SJSA1 (cell line): ENCODE measurements around the gene DAB2IP. TPM values are rescaled to one million over a fixed set of nuclear protein-coding genes. Genes with fewer than 3 reads are reported as not detected.

ENCODE experiments used
- DNase-seq, 2 experiments: peaks; one replicate each; pipeline ENCODE4 v3.0.0-alpha.2; 2015 to 2020; ENCODE audit warnings: low spot score in 2 of 2, low read depth in 1 of 2
- H3K27ac ChIP-seq: fragments of 250-450 bp; sonication (Bioruptor Pico); 2 replicates; pipeline ENCODE4 v1.5.1; 2020; ENCODE audit warnings: mild to moderate bottlenecking, moderate library complexity
- H3K27me3 ChIP-seq: fragments of 250-450 bp; sonication (Bioruptor Pico); replicated peaks from 2 replicates; pipeline ENCODE4 v1.5.1; 2020; ENCODE audit warnings: mild to moderate bottlenecking, moderate library complexity
- H3K36me3 ChIP-seq: fragments of 250-450 bp; sonication (Bioruptor Pico); 2 replicates; pipeline ENCODE4 v1.5.1; 2020; ENCODE audit warnings: mild to moderate bottlenecking
- H3K4me1 ChIP-seq: fragments of 250-450 bp; sonication (Bioruptor Pico); replicated peaks from 2 replicates; pipeline ENCODE4 v1.6.1; 2021; ENCODE audit warnings: mild to moderate bottlenecking
- H3K4me3 ChIP-seq: fragments of 250-450 bp; sonication (Bioruptor Pico); 2 replicates; pipeline ENCODE4 v1.5.1; 2020; ENCODE audit warnings: mild to moderate bottlenecking
- H3K9me3 ChIP-seq: fragments of 250-450 bp; sonication (Bioruptor Pico); replicated peaks from 2 replicates; pipeline ENCODE4 v1.5.1; 2020; ENCODE audit warnings: mild to moderate bottlenecking
- total RNA-seq: library from RNA; depleted of rRNA; stranded (reverse); fragments of >200 nt; shearing (Covaris generic); gene quantifications from 2 replicates; pipeline ENCODE4 v1.2.3, GENCODE V29; 2014

Gene DAB2IP
- total RNA-seq, 1 experiment from 2014 or later, result 2.8 TPM

- no peaks in the 10 kb centered on the region; the same call in 1 of the 2 replicates for H3K36me3 ChIP-seq
- H3K9me3 ChIP-seq, result no peaks in the 10 kb centered on the region
- no peak overlapping the region for H3K27ac ChIP-seq
- H3K4me3 ChIP-seq, result no peak overlapping the region
- no peak for DNase-seq
- H3K27me3 ChIP-seq, result no peaks in the 10 kb centered on the region
- H3K4me1 ChIP-seq, result no peaks in the 10 kb centered on the region
Observed at GRCh38 chr9:121756474-121757280, 105.2 kb downstream of the DAB2IP start.

- Histone ChIP-seq H3K27ac (no peak overlapping the region), H3K4me3 (no peak overlapping the region)
Observed at GRCh38 chr9:121757281-121757585, 105.8 kb downstream of the DAB2IP start.

GRCh38 chr9:121758693-121759092 lies 107.3 kb downstream of the DAB2IP start:
- no peaks in the 10 kb centered on the region; the same call in 1 of the 2 replicates for H3K36me3 ChIP-seq
- DNase-seq, result no peak
- H3K9me3 ChIP-seq, result no peaks in the 10 kb centered on the region
- H3K27ac ChIP-seq, result no peak overlapping the region
- no peaks in the 10 kb centered on the region for H3K27me3 ChIP-seq
- H3K4me3 ChIP-seq, result no peak overlapping the region
- H3K4me1 ChIP-seq, result no peaks in the 10 kb centered on the region

More at GRCh38 chr9:121757281-121757585, 105.8 kb downstream of the DAB2IP start:
- Histone ChIP-seq H3K4me1 (no peaks in the 10 kb centered on the region), H3K27me3 (no peaks in the 10 kb centered on the region), H3K9me3 (no peaks in the 10 kb centered on the region), H3K36me3 (no peaks in the 10 kb centered on the region; the same call in 1 of the 2 replicates)
- DNase-seq, result no peak

- Histone ChIP-seq H3K9me3 (no peaks in the 10 kb centered on the region), H3K4me3 (no peak overlapping the region), H3K27me3 (no peaks in the 10 kb centered on the region), H3K36me3 (no peaks in the 10 kb centered on the region; the same call in none of the 2 replicates), H3K27ac (no peak overlapping the region), H3K4me1 (peaks cover 7% of the 10 kb centered on the region)
- no peak for DNase-seq
Observed at GRCh38 chr9:121759996-121760395, 108.6 kb downstream of the DAB2IP start.

GRCh38 chr9:121760571-121760970 lies 109.1 kb downstream of the DAB2IP start:
- no peaks in the 10 kb centered on the region for H3K27me3 ChIP-seq
- H3K4me1 ChIP-seq, result peaks cover 12% of the 10 kb centered on the region
- no peak for DNase-seq
- H3K27ac ChIP-seq, result no peak overlapping the region
- H3K9me3 ChIP-seq, result no peaks in the 10 kb centered on the region
- H3K36me3 ChIP-seq, result peaks cover 1% of the 10 kb centered on the region
- no peak overlapping the region for H3K4me3 ChIP-seq

- Histone ChIP-seq H3K4me3 (no peak overlapping the region), H3K9me3 (no peaks in the 10 kb centered on the region), H3K4me1 (peaks cover 17% of the 10 kb centered on the region), H3K27me3 (no peaks in the 10 kb centered on the region), H3K36me3 (peaks cover 4% of the 10 kb centered on the region), H3K27ac (no peak overlapping the region)
- DNase-seq, result no peak
Observed at GRCh38 chr9:121763131-121763530, 111.7 kb downstream of the DAB2IP start.

- no peaks in the 10 kb centered on the region for H3K9me3 ChIP-seq
- DNase-seq, result no peak
- H3K4me3 ChIP-seq, result no peak overlapping the region
- H3K27ac ChIP-seq, result no peak overlapping the region
- H3K36me3 ChIP-seq, result peaks cover 4% of the 10 kb centered on the region
- H3K4me1 ChIP-seq, result peaks cover 17% of the 10 kb centered on the region
- H3K27me3 ChIP-seq, result no peaks in the 10 kb centered on the region
Observed at GRCh38 chr9:121763561-121764370, 112.3 kb downstream of the DAB2IP start.

- DNase-seq, result no peak
- H3K4me1 ChIP-seq, result peaks cover 17% of the 10 kb centered on the region
- no peak overlapping the region for H3K4me3 ChIP-seq
- H3K27me3 ChIP-seq, result no peaks in the 10 kb centered on the region
- H3K9me3 ChIP-seq, result no peaks in the 10 kb centered on the region
- H3K36me3 ChIP-seq, result peaks cover 4% of the 10 kb centered on the region
- H3K27ac ChIP-seq, result peak overlapping the region; percentile 76; the same call in 1 of the 2 replicates
Observed at GRCh38 chr9:121764371-121764730, 112.9 kb downstream of the DAB2IP start.

GRCh38 chr9:121765021-121765950 lies 113.9 kb downstream of the DAB2IP start:
- Histone ChIP-seq H3K27me3 (no peaks in the 10 kb centered on the region), H3K4me1 (peaks cover 17% of the 10 kb centered on the region), H3K36me3 (peaks cover 4% of the 10 kb centered on the region), H3K4me3 (no peak overlapping the region), H3K27ac (peak overlapping the region; percentile 76), H3K9me3 (no peaks in the 10 kb centered on the region)
- DNase-seq, result peak; percentile 55 to 59

GRCh38 chr9:121766081-121766683 lies 114.7 kb downstream of the DAB2IP start:
- Histone ChIP-seq H3K27me3 (no peaks in the 10 kb centered on the region), H3K27ac (no peak overlapping the region), H3K36me3 (peaks cover 4% of the 10 kb centered on the region; the same call in 1 of the 2 replicates), H3K4me3 (no peak overlapping the region), H3K9me3 (no peaks in the 10 kb centered on the region), H3K4me1 (peaks cover 26% of the 10 kb centered on the region)
- no peak for DNase-seq

GRCh38 chr9:121767171-121767769 lies 115.8 kb downstream of the DAB2IP start:
- peaks cover 4% of the 10 kb centered on the region; the same call in 1 of the 2 replicates for H3K36me3 ChIP-seq
- peaks cover 35% of the 10 kb centered on the region for H3K4me1 ChIP-seq
- H3K9me3 ChIP-seq, result no peaks in the 10 kb centered on the region
- no peaks in the 10 kb centered on the region for H3K27me3 ChIP-seq
- DNase-seq, result no peak
- no peak overlapping the region for H3K4me3 ChIP-seq
- no peak overlapping the region for H3K27ac ChIP-seq

- peaks cover 4% of the 10 kb centered on the region; the same call in 1 of the 2 replicates for H3K36me3 ChIP-seq
- H3K9me3 ChIP-seq, result no peaks in the 10 kb centered on the region
Observed at GRCh38 chr9:121768416-121769015, 117.1 kb downstream of the DAB2IP start.

More at GRCh38 chr9:121768416-121769015, 117.1 kb downstream of the DAB2IP start:
- Histone ChIP-seq H3K27ac (no peak overlapping the region), H3K4me3 (no peak overlapping the region), H3K27me3 (no peaks in the 10 kb centered on the region), H3K4me1 (peaks cover 35% of the 10 kb centered on the region)
- no peak for DNase-seq
